HL-60 (cell line): ENCODE data around the gene TMEM184A.

Experiments
- DNase-seq, 2 experiments: peaks; one replicate each; pipeline ENCODE4 v3.0.0-alpha.2; 2010 to 2020; ENCODE audit warnings: low read depth in 1 of 2, low spot score in 1 of 2
- H3K27ac ChIP-seq: fragments of 250-450 bp; sonication (Bioruptor Pico); replicated peaks from 2 replicates; pipeline ENCODE4 v1.5.1; 2020; ENCODE audit warnings: mild to moderate bottlenecking, moderate library complexity
- H3K27me3 ChIP-seq: fragments of 250-450 bp; sonication (Bioruptor Pico); 2 replicates; pipeline ENCODE4 v1.5.1; 2021; ENCODE audit warnings: mild to moderate bottlenecking, moderate library complexity; ENCODE audit not compliant: insufficient read depth, poor library complexity, severe bottlenecking
- H3K4me3 ChIP-seq: replicated peaks from 2 replicates; pipeline ENCODE4 v1.5.1; 2011; ENCODE audit warnings: mild to moderate bottlenecking, control low read depth, low read length; ENCODE audit not compliant: insufficient read depth
- GABPA ChIP-seq: IDR thresholded peaks from 2 replicates; pipeline ENCODE4 v1.6.1; 2012; ENCODE audit warnings: low read depth
- POLR2AphosphoS5 ChIP-seq: IDR thresholded peaks from 2 replicates; pipeline ENCODE4 v1.6.1; 2012; ENCODE audit warnings: low read depth
- SPI1 ChIP-seq: IDR thresholded peaks from 2 replicates; pipeline ENCODE4 v1.6.1; 2012; ENCODE audit warnings: low read depth, mild to moderate bottlenecking, borderline replicate concordance
- TF ChIP-seq, protein P1 (sequence below): IDR thresholded peaks from one replicate; pipeline ENCODE4 v1.5.1; 2011; ENCODE audit warnings: low read length, control low read depth, inconsistent platforms; ENCODE audit not compliant: insufficient read depth
- TF ChIP-seq, protein P2 (sequence below): IDR thresholded peaks from 2 replicates; pipeline ENCODE4 v1.6.1; 2012; ENCODE audit warnings: low read depth; ENCODE audit not compliant: insufficient replicate concordance

Gene TMEM184A

DNA sequence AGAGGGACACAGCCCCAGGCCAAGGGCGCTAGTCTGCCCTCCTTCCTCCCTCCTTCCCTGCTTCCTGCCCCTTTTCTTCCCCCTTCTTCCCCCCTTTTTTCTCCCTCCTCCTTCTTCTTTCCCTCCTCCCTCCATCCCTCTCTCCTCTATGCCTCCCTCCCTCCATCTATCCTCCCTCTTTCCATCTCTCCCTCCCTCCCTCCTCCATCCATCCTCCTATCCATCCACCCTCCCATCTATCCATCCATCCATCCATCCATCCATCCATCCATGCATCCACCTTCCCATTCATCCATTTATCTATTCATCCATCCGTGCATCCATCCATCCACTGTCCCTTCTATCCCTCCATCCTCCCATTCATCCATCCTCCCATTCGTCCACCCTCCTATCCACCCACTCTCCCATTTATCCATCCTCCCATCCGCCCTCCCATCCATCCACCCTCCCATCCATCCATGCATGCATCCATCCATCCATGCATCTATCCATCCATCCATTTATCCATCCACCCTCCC lies 38.0 kb upstream of the TMEM184A start:
- DNase-seq, result no peak
- TF ChIP-seq, protein P1, sequence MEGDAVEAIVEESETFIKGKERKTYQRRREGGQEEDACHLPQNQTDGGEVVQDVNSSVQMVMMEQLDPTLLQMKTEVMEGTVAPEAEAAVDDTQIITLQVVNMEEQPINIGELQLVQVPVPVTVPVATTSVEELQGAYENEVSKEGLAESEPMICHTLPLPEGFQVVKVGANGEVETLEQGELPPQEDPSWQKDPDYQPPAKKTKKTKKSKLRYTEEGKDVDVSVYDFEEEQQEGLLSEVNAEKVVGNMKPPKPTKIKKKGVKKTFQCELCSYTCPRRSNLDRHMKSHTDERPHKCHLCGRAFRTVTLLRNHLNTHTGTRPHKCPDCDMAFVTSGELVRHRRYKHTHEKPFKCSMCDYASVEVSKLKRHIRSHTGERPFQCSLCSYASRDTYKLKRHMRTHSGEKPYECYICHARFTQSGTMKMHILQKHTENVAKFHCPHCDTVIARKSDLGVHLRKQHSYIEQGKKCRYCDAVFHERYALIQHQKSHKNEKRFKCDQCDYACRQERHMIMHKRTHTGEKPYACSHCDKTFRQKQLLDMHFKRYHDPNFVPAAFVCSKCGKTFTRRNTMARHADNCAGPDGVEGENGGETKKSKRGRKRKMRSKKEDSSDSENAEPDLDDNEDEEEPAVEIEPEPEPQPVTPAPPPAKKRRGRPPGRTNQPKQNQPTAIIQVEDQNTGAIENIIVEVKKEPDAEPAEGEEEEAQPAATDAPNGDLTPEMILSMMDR, result no peak
- TF ChIP-seq SPI1 (no peak), POLR2AphosphoS5 (no peak), GABPA (no peak)
- TF ChIP-seq, protein P2, sequence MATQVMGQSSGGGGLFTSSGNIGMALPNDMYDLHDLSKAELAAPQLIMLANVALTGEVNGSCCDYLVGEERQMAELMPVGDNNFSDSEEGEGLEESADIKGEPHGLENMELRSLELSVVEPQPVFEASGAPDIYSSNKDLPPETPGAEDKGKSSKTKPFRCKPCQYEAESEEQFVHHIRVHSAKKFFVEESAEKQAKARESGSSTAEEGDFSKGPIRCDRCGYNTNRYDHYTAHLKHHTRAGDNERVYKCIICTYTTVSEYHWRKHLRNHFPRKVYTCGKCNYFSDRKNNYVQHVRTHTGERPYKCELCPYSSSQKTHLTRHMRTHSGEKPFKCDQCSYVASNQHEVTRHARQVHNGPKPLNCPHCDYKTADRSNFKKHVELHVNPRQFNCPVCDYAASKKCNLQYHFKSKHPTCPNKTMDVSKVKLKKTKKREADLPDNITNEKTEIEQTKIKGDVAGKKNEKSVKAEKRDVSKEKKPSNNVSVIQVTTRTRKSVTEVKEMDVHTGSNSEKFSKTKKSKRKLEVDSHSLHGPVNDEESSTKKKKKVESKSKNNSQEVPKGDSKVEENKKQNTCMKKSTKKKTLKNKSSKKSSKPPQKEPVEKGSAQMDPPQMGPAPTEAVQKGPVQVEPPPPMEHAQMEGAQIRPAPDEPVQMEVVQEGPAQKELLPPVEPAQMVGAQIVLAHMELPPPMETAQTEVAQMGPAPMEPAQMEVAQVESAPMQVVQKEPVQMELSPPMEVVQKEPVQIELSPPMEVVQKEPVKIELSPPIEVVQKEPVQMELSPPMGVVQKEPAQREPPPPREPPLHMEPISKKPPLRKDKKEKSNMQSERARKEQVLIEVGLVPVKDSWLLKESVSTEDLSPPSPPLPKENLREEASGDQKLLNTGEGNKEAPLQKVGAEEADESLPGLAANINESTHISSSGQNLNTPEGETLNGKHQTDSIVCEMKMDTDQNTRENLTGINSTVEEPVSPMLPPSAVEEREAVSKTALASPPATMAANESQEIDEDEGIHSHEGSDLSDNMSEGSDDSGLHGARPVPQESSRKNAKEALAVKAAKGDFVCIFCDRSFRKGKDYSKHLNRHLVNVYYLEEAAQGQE, result no peak
- H3K27ac ChIP-seq, result no peak overlapping the region

GRCh38 chr7:1593091-1593866 lies 37.3 kb upstream of the TMEM184A start:
- peaks cover 29% of the 10 kb centered on the region for H3K27me3 ChIP-seq

More for the DNA sequence above, 38.0 kb upstream of the TMEM184A start:
- Histone ChIP-seq H3K4me3 (no peak overlapping the region), H3K27me3 (peaks cover 29% of the 10 kb centered on the region)

GRCh38 chr7:1592299-1592871 lies 36.4 kb upstream of the TMEM184A start:
- H3K27ac ChIP-seq, result no peak overlapping the region
- no peak for TF ChIP-seq SPI1
- no peak for TF ChIP-seq POLR2AphosphoS5
- TF ChIP-seq, protein P2, result no peak
- TF ChIP-seq, protein P1, result no peak
- no peak for TF ChIP-seq GABPA
- no peak overlapping the region for H3K4me3 ChIP-seq
- peaks cover 29% of the 10 kb centered on the region for H3K27me3 ChIP-seq
- DNase-seq, result no peak

More at GRCh38 chr7:1593091-1593866, 37.3 kb upstream of the TMEM184A start:
- no peak for TF ChIP-seq SPI1
- TF ChIP-seq, protein P1, result peak; percentile 3
- no peak for TF ChIP-seq GABPA
- DNase-seq, result no peak
- no peak overlapping the region for H3K27ac ChIP-seq
- H3K4me3 ChIP-seq, result no peak overlapping the region

DNA sequence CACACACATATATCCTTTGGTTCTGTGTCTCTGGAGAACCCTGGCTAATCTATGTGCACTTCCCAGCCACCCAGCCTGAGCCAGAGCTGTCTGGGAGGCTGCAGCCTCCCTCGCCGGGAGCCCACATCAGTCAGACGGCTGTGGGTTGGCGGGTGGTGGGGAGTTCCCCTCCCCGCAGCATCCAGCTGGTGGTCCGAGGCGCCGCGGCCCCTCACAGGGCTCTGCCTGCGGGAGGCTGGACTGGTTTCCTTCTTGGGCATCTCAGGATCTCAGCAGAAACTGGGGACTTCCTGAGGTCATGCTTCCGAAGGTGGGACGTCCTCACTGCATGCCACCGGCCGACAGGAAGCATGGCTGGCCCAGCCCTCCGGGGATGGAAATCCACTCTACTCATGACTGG lies 35.9 kb upstream of the TMEM184A start:
- DNase-seq, result no peak
- H3K27ac ChIP-seq, result no peak overlapping the region
- peaks cover 29% of the 10 kb centered on the region for H3K27me3 ChIP-seq
- no peak overlapping the region for H3K4me3 ChIP-seq
- TF ChIP-seq, protein P1, result no peak
- TF ChIP-seq POLR2AphosphoS5, result no peak
- TF ChIP-seq SPI1, result no peak
- TF ChIP-seq, protein P2, result no peak
- TF ChIP-seq GABPA, result no peak
